K562 (cell line): ENCODE results near the gene DRGX. TPM values are rescaled to one million over a fixed set of nuclear protein-coding genes. Genes with fewer than 3 reads are reported as not detected.

Experiments used
- ATAC-seq: fragments of 200-7000 bp; cut with Tn5 transposase; 3 replicates; pipeline ENCODE4 v1.9.1; 2020; ENCODE audit warnings: moderate library complexity
- BruUV-seq: library from RNA; stranded (reverse); fragments of 400-500 nt; replicated peaks from 2 replicates; lab custom pipeline; 2021; lab: Mats Ljungman, UMichigan
- CTCF ChIA-PET: fragments of 300-600 bp; formaldehyde crosslinking; extraction: SDS; loops from one replicate; lab custom pipeline; 2021; ENCODE audit warnings: low intra/inter-chr PET ratio; lab: Yijun Ruan, JAX
- POLR2A ChIA-PET: fragments of 300-600, 350-650 bp; sonication (Branson Sonifier 250); formaldehyde crosslinking; extraction: SDS; loops from one replicate; lab custom pipeline; 2021; ENCODE audit warnings: antibody characterized with exemption, inconsistent platforms; lab: Yijun Ruan, JAX
- DNase-seq, 4 experiments: peaks; one replicate each; pipeline versions ENCODE4 v3.0.0 to v3.0.0-alpha.2; 2011 to 2018; ENCODE audit warnings: low spot score in 3 of 4, mixed read lengths in 3 of 4; ENCODE audit errors: extremely low read depth in 1 of 4
- FAIRE-seq: peaks from 2 replicates; lab custom pipeline; 2011; peaks lifted over from hg19 to GRCh38; lab: Jason Lieb, UNC
- H2AFZ ChIP-seq: 2 replicates; pipeline ENCODE4 v1.6.0; 2011; ENCODE audit warnings: low read depth, low read length, control low read depth, inconsistent platforms
- H3K27ac ChIP-seq: fragments of 200-600 bp; 3 replicates; pipeline ENCODE4 v1.8.0; 2011; ENCODE audit warnings: low read depth, mild to moderate bottlenecking, control low read depth, inconsistent platforms, low read length, moderate library complexity, mixed read lengths; ENCODE audit errors: extremely low read depth
- H3K27me3 ChIP-seq, 2 experiments: fragments of 300-600 bp in 1 of 2; 2 replicates in 1 of 2; 3 replicates in 1 of 2; pipeline versions ENCODE4 v1.6.0 to v1.8.0; 2011; ENCODE audit warnings: inconsistent platforms in 2 of 2, low read length in 2 of 2, mild to moderate bottlenecking in 1 of 2, mixed read lengths in 1 of 2, moderate library complexity in 1 of 2; ENCODE audit not compliant: control insufficient read depth in 2 of 2, insufficient read depth in 2 of 2
- H3K36me3 ChIP-seq: fragments of 300-600 bp; 3 replicates; pipeline ENCODE4 v1.8.0; 2011; ENCODE audit warnings: mild to moderate bottlenecking, low read length, inconsistent platforms; ENCODE audit not compliant: control insufficient read depth, insufficient read depth
- H3K4me1 ChIP-seq, 2 experiments: fragments of 200-600 bp in 1 of 2; replicated peaks in 1 of 2; 2 replicates in 1 of 2; 3 replicates in 1 of 2; pipeline versions ENCODE4 v1.5.1 to v1.8.0; 2011; ENCODE audit warnings: inconsistent platforms in 2 of 2, low read length in 2 of 2, mild to moderate bottlenecking in 1 of 2, mixed read lengths in 1 of 2, moderate library complexity in 1 of 2; ENCODE audit not compliant: control insufficient read depth in 2 of 2, insufficient read depth in 2 of 2
- H3K4me2 ChIP-seq: 2 replicates; pipeline ENCODE4 v1.6.1; 2011; ENCODE audit warnings: low read length, control low read depth, inconsistent platforms, mixed read lengths; ENCODE audit not compliant: insufficient read depth
- H3K4me3 ChIP-seq: fragments of 200-600 bp; sonication (generic), shearing (Covaris generic); 2 replicates; pipeline ENCODE4 v1.5.1; 2016; ENCODE audit warnings: control low read depth, inconsistent platforms
- H3K79me2 ChIP-seq: fragments of 200-600 bp; 3 replicates; pipeline ENCODE4 v1.8.0; 2011; ENCODE audit warnings: low read length, inconsistent platforms; ENCODE audit not compliant: control insufficient read depth, insufficient read depth
- H3K9ac ChIP-seq, 2 experiments: 2 replicates each; pipeline versions ENCODE4 v1.6.0 to v1.6.1; 2011; ENCODE audit warnings: low read depth in 2 of 2, low read length in 2 of 2, control low read depth in 1 of 2, inconsistent platforms in 1 of 2, mild to moderate bottlenecking in 1 of 2, mixed read lengths in 1 of 2; ENCODE audit not compliant: insufficient read depth in 1 of 2
- H3K9me1 ChIP-seq: one replicate; pipeline ENCODE4 v1.6.0; 2011; ENCODE audit warnings: inconsistent platforms, mild to moderate bottlenecking, low read length, moderate library complexity; ENCODE audit not compliant: control insufficient read depth, insufficient read depth
- H3K9me3 ChIP-seq: replicated peaks from 2 replicates; pipeline ENCODE4 v1.5.1; 2011; ENCODE audit warnings: low read depth, low read length, inconsistent platforms; ENCODE audit not compliant: control insufficient read depth, insufficient read depth
- H4K20me1 ChIP-seq: replicated peaks from 2 replicates; pipeline ENCODE4 v1.6.1; 2011; ENCODE audit warnings: low read length, inconsistent platforms, mixed read lengths; ENCODE audit not compliant: control insufficient read depth, insufficient read depth
- CBX2 ChIP-seq: fragments of 200-600 bp; sonication (generic); IDR thresholded peaks from one replicate; pipeline ENCODE4 v1.6.1; 2012; ENCODE audit warnings: mild to moderate bottlenecking, low read length, inconsistent platforms; ENCODE audit not compliant: insufficient read depth, poor library complexity, severe bottlenecking
- KDM2B ChIP-seq: fragments of 250-450 bp; sonication (Bioruptor Pico); IDR thresholded peaks from 2 replicates; pipeline ENCODE4 v1.8.0; 2021; ENCODE audit warnings: mild to moderate bottlenecking, moderate library complexity
- MIER1 ChIP-seq: fragments of 450-650 bp; IDR thresholded peaks from 2 replicates; pipeline ENCODE4 v1.6.1; 2016; ENCODE audit warnings: antibody characterized with exemption, mild to moderate bottlenecking, low read depth
- NCOA1 ChIP-seq: fragments of 450-650 bp; IDR thresholded peaks from 2 replicates; pipeline ENCODE4 v1.6.1; 2016; ENCODE audit warnings: low read depth
- NFE2 ChIP-seq: IDR thresholded peaks from 2 replicates; pipeline ENCODE4 v1.6.1; 2014; ENCODE audit warnings: antibody characterized with exemption, low read depth
- NFYB ChIP-seq: IDR thresholded peaks from 2 replicates; pipeline ENCODE4 v1.6.1; 2011; ENCODE audit warnings: mild to moderate bottlenecking, moderate library complexity; ENCODE audit not compliant: insufficient read length; ENCODE audit errors: extremely low read depth
- NR1H2 ChIP-seq: sonication (generic); formaldehyde crosslinking; IDR thresholded peaks from 2 replicates; pipeline ENCODE4 v1.4.0; 2020; ENCODE audit warnings: mild to moderate bottlenecking, missing genetic modification reagents
- PTBP1 ChIP-seq: fragments of 200-400 bp; formaldehyde crosslinking; IDR thresholded peaks from 2 replicates; pipeline ENCODE4 v1.6.1; 2017; ENCODE audit warnings: low read depth, low read length
- SIX5 ChIP-seq, 2 experiments: IDR thresholded peaks; 2 replicates each; pipeline ENCODE4 v1.6.1; 2011; ENCODE audit warnings: low read length in 2 of 2, borderline replicate concordance in 1 of 2, low read depth in 1 of 2, mild to moderate bottlenecking in 1 of 2, moderate library complexity in 1 of 2; ENCODE audit not compliant: insufficient read depth in 1 of 2
- STAT6 ChIP-seq: sonication (generic); formaldehyde crosslinking; IDR thresholded peaks from 2 replicates; pipeline ENCODE4 v1.8.1; 2023; ENCODE audit warnings: mild to moderate bottlenecking, missing genetic modification reagents
- ZNF398 ChIP-seq: fragments of 250-450 bp; sonication (Bioruptor Pico); IDR thresholded peaks from 2 replicates; pipeline ENCODE4 v1.8.0; 2021; ENCODE audit warnings: moderate library complexity, mild to moderate bottlenecking, inconsistent platforms
- ZNF766 ChIP-seq: fragments of 200-800 bp; sonication (Bioruptor generic); conservative IDR thresholded peaks from 2 replicates; pipeline ENCODE4 v1.6.1; 2016; ENCODE audit warnings: missing genetic modification characterization, missing compliant biosample characterization
- ZNF780A ChIP-seq: fragments of 250-450 bp; sonication (Bioruptor Pico); IDR thresholded peaks from 2 replicates; pipeline ENCODE4 v1.5.0; 2021; ENCODE audit warnings: mild to moderate bottlenecking
- WGBS: fragments of 100-300 bp; shearing (Covaris generic); methylation state at CpG from one replicate; pipeline ENCODE4 v1.1.6; 2016; ENCODE audit warnings: low coverage, mixed read lengths; ENCODE audit not compliant: insufficient coverage; ENCODE audit errors: missing lambda C conversion rate; 5-methylcytosine and 5-hydroxymethylcytosine counted together
- in situ Hi-C: fragments of 300-500 bp; cut with MboI; formaldehyde crosslinking; loops from 4 replicates; pipeline ENCODE4 v1.15.0; 2018; ENCODE audit warnings: inconsistent platforms, mixed read lengths
- intact Hi-C: fragments of 100-400 bp; cut with micrococcal nuclease; formaldehyde crosslinking; loops from 2 replicates; pipeline ENCODE4 v1.14.2; 2022
- polyA plus RNA-seq, 8 experiments: library from polyadenylated mRNA; depleted of rRNA in 4 of 8; stranded (reverse) in 5 of 8; unstranded in 3 of 8; fragments of >200 nt; fragmentation: Nextera tagmentation in 2 of 8; fragmentation: Illumina TruSeq in 1 of 8; extraction: Ambion mirVana in 2 of 8; extraction: Trizol in 1 of 8; gene quantifications; 2 replicates each; pipeline versions ENCODE4 v1.2.1 to v1.2.3, GENCODE V29; 2011 to 2014; ENCODE audit warnings: inconsistent platforms in 1 of 8, missing spikeins in 1 of 8
- total RNA-seq, 7 experiments: library from RNA; depleted of rRNA in 6 of 7; stranded (reverse); fragments of >200 nt in 6 of 7; fragmentation: Illumina TruSeq in 2 of 7; extraction: Trizol in 2 of 7; gene quantifications; 2 replicates each; pipeline versions ENCODE4 v1.2.1 to v1.2.3, GENCODE V29; 2011 to 2021; ENCODE audit warnings: low replicate concordance in 1 of 7

DRGX gene
- total and polyA plus RNA-seq, 9 of the 15 experiments (the other 6 are each of a cell fraction or from before 2014, with no cell fraction given): not detected

GRCh38 chr10:49370326-49371100 lies 25.4 kb downstream of the DRGX start:
- CTCF ChIA-PET: no interaction called here
- WGBS: 2% methylated on average over 8 of the region's 8 CpGs
- intact Hi-C loops: no loop called here
- TF ChIP-seq NFE2 (no peak), NFYB (no peak), STAT6 (CRISPR knock-in tag) (no peak), ZNF780A (no peak), NCOA1 (no peak), SIX5 (IDR thresholded peaks at IDR 0.05; ENCODE audit: borderline replicate concordance in 1 of 2, insufficient read depth in 1 of 2, low read depth in 1 of 2, low read length in 2 of 2) (no peak), PTBP1 (no peak), ZNF398 (CRISPR knock-in tag) (no peak), NR1H2 (no peak), MIER1 (no peak), CBX2 (no peak), KDM2B (CRISPR knock-in tag) (no peak), ZNF766 (no peak)

More at GRCh38 chr10:49370326-49371100, 25.4 kb downstream of the DRGX start:
- Histone ChIP-seq H3K79me2 (no peaks in the 10 kb centered on the region), H2AFZ (no peak overlapping the region), H3K27me3 (peaks cover 39 to 50% of the 10 kb centered on the region in 2 experiments), H3K9ac (no peak overlapping the region), H3K4me3 (no peak overlapping the region), H3K27ac (no peak overlapping the region), H3K9me3 (no peaks in the 10 kb centered on the region), H4K20me1 (0 out of 2 replicates have a peak, but pooled peaks cover 8% of the 10 kb centered on the region), H3K4me2 (no peak overlapping the region), H3K4me1 (peaks cover 0 to 3% of the 10 kb centered on the region in 2 experiments; a peak in 1 of 5 replicates), H3K36me3 (no peaks in the 10 kb centered on the region), H3K9me1 (no peaks in the 10 kb centered on the region)
- ATAC-seq: no peak
- POLR2A ChIA-PET: interaction anchor here (1.0 kb wide), 1 partner anchor 9 kb away, joined by 3 read pairs; no protein-coding TSS in a partner anchor
- in situ Hi-C loops: no loop called here
- FAIRE-seq: no peak
- no peak for DNase-seq
- no TSS peak for BruUV-seq
